Retinal pigment epithelial cell (primary cell): ENCODE measurements around the gene ST7.

Experiments used
- DNase-seq: peaks from one replicate; pipeline ENCODE4 v3.0.0-alpha.2; 2010; ENCODE audit warnings: low read depth
- H3K4me3 ChIP-seq: 2 replicates; pipeline ENCODE4 v1.5.1; 2011; ENCODE audit warnings: mild to moderate bottlenecking, low read length, control low read depth, moderate library complexity
- CTCF ChIP-seq: conservative IDR thresholded peaks from 2 replicates; pipeline ENCODE4 v1.5.1; 2011; ENCODE audit warnings: low read depth, low read length, control low read depth, inconsistent platforms

The ST7 gene

GRCh38 chr7:117009705-117010361, 56.5 kb downstream of the ST7 start:
- no peak for DNase-seq
- TF ChIP-seq CTCF = no peak
- H3K4me3 ChIP-seq = no peak overlapping the region

- H3K4me3 ChIP-seq = no peak overlapping the region
- no peak for TF ChIP-seq CTCF
- DNase-seq = no peak
Measured at GRCh38 chr7:117010375-117011133, 57.3 kb downstream of the ST7 start.

GRCh38 chr7:117011419-117012260, 58.3 kb downstream of the ST7 start:
- no peak overlapping the region for H3K4me3 ChIP-seq
- no peak for TF ChIP-seq CTCF
- no peak for DNase-seq

- DNase-seq = no peak
- H3K4me3 ChIP-seq = no peak overlapping the region
- no peak for TF ChIP-seq CTCF
Measured at GRCh38 chr7:117012284-117012683, 59.0 kb downstream of the ST7 start.

- no peak for DNase-seq
- no peak overlapping the region for H3K4me3 ChIP-seq
- TF ChIP-seq CTCF = peak; percentile 50
Measured at GRCh38 chr7:117012696-117013095, 59.4 kb downstream of the ST7 start.

GRCh38 chr7:117014099-117014656, 60.9 kb downstream of the ST7 start:
- H3K4me3 ChIP-seq = no peak overlapping the region
- no peak for TF ChIP-seq CTCF
- no peak for DNase-seq
